IMR-90 (cell line): ENCODE results near the gene FBLN7. TPM values are rescaled to one million over a fixed set of nuclear protein-coding genes. Genes with fewer than 3 reads are reported as not detected.

Experiments
- ATAC-seq: fragments of 200-7000 bp; cut with Tn5 transposase; 2 replicates; pipeline ENCODE4 v1.9.1; 2020; ENCODE audit warnings: low read depth, mild to moderate bottlenecking, moderate library complexity
- BruUV-seq: library from RNA; stranded (reverse); fragments of 400-500 nt; replicated peaks from 2 replicates; lab custom pipeline; 2021; lab: Mats Ljungman, UMichigan
- CTCF ChIA-PET: fragments of 300-600 bp; formaldehyde crosslinking; extraction: SDS; loops from one replicate; lab custom pipeline; 2021; ENCODE audit warnings: antibody characterized with exemption; lab: Yijun Ruan, JAX
- POLR2A ChIA-PET: fragments of 300-600 bp; sonication (Branson Sonifier 250); formaldehyde crosslinking; loops from one replicate; lab custom pipeline; 2022; ENCODE audit warnings: antibody characterized with exemption; ENCODE audit not compliant: unreplicated experiment; lab: Charles Lee
- DNase-seq: peaks from one replicate; pipeline ENCODE4 v3.0.0; 2013
- H2AFZ ChIP-seq: replicated peaks from 2 replicates; pipeline ENCODE3; 2013; ENCODE audit warnings: low read length, mild to moderate bottlenecking; ENCODE audit not compliant: poor library complexity
- H2AK5ac ChIP-seq: 2 replicates; pipeline ENCODE4 v1.6.1; 2013; ENCODE audit warnings: low read depth, low read length, inconsistent platforms
- H2AK9ac ChIP-seq: replicated peaks from 2 replicates; pipeline ENCODE3; 2013; ENCODE audit warnings: mild to moderate bottlenecking, low read depth, low read length, moderate library complexity; ENCODE audit not compliant: poor library complexity
- H2BK120ac ChIP-seq: 2 replicates; pipeline ENCODE4 v1.6.1; 2013; ENCODE audit warnings: low read depth, low read length, inconsistent platforms
- H2BK15ac ChIP-seq: 3 replicates; pipeline ENCODE4 v1.6.1; 2013; ENCODE audit warnings: low read depth, low read length, inconsistent platforms
- H2BK20ac ChIP-seq: 2 replicates; pipeline ENCODE4 v1.6.1; 2013; ENCODE audit warnings: low read depth, mild to moderate bottlenecking, inconsistent platforms, low read length, moderate library complexity
- H2BK5ac ChIP-seq: 2 replicates; pipeline ENCODE4 v1.6.1; 2013; ENCODE audit warnings: mild to moderate bottlenecking, low read depth, low read length, inconsistent platforms; ENCODE audit not compliant: poor library complexity, severe bottlenecking
- H3K14ac ChIP-seq: replicated peaks from 2 replicates; pipeline ENCODE4 v1.6.1; 2013; ENCODE audit warnings: low read depth, low read length, inconsistent platforms
- H3K18ac ChIP-seq: 2 replicates; pipeline ENCODE4 v1.6.1; 2013; ENCODE audit warnings: low read depth, low read length, control low read depth
- H3K23ac ChIP-seq: 2 replicates; pipeline ENCODE4 v1.6.1; 2013; ENCODE audit warnings: low read depth, low read length, inconsistent platforms
- H3K27ac ChIP-seq: 2 replicates; pipeline ENCODE4 v1.5.1; 2013; ENCODE audit warnings: mild to moderate bottlenecking, control low read depth, low read length; ENCODE audit not compliant: insufficient read depth
- H3K27me3 ChIP-seq: 2 replicates; pipeline ENCODE4 v1.6.1; 2013; ENCODE audit warnings: low read length; ENCODE audit not compliant: control insufficient read depth, insufficient read depth
- H3K36me3 ChIP-seq: 2 replicates; pipeline ENCODE4 v1.6.1; 2013; ENCODE audit warnings: low read length, mixed read lengths; ENCODE audit not compliant: control insufficient read depth, insufficient read depth
- H3K4ac ChIP-seq: 2 replicates; pipeline ENCODE4 v1.6.1; 2013; ENCODE audit warnings: low read depth, low read length, inconsistent platforms
- H3K4me1 ChIP-seq: 2 replicates; pipeline ENCODE4 v1.6.1; 2013; ENCODE audit warnings: low read length, mixed read lengths; ENCODE audit not compliant: control insufficient read depth, insufficient read depth
- H3K4me2 ChIP-seq: 2 replicates; pipeline ENCODE4 v1.6.1; 2013; ENCODE audit warnings: low read depth, mild to moderate bottlenecking, control low read depth, low read length, moderate library complexity
- H3K4me3 ChIP-seq: 2 replicates; pipeline ENCODE4 v1.5.1; 2013; ENCODE audit warnings: low read depth, mild to moderate bottlenecking, control low read depth, low read length, moderate library complexity; ENCODE audit not compliant: insufficient read depth
- H3K56ac ChIP-seq: 2 replicates; pipeline ENCODE4 v1.6.1; 2013; ENCODE audit warnings: low read length, inconsistent platforms; ENCODE audit not compliant: insufficient read depth; ENCODE audit errors: extremely low read depth
- H3K79me1 ChIP-seq, 2 experiments: 2 replicates each; pipeline ENCODE4 v1.6.1; 2013; ENCODE audit warnings: low read length in 2 of 2, inconsistent platforms in 1 of 2, low read depth in 1 of 2
- H3K9ac ChIP-seq: 2 replicates; pipeline ENCODE4 v1.6.1; 2013; ENCODE audit warnings: low read depth, low read length, control low read depth
- H3K9me1 ChIP-seq: 2 replicates; pipeline ENCODE4 v1.6.1; 2013; ENCODE audit warnings: low read length, inconsistent platforms; ENCODE audit not compliant: insufficient read depth
- H3K9me3 ChIP-seq: 2 replicates; pipeline ENCODE4 v1.6.1; 2013; ENCODE audit warnings: low read length; ENCODE audit not compliant: control insufficient read depth, insufficient read depth
- H4K20me1 ChIP-seq: 2 replicates; pipeline ENCODE4 v1.6.1; 2013; ENCODE audit warnings: low read length, inconsistent platforms; ENCODE audit not compliant: insufficient read depth
- H4K5ac ChIP-seq: 2 replicates; pipeline ENCODE4 v1.6.1; 2013; ENCODE audit warnings: mild to moderate bottlenecking, low read depth, low read length, control low read depth
- H4K8ac ChIP-seq, 2 experiments: 2 replicates each; pipeline ENCODE4 v1.6.1; 2013; ENCODE audit warnings: low read depth in 2 of 2, low read length in 2 of 2, control low read depth in 1 of 2, inconsistent platforms in 1 of 2
- H4K91ac ChIP-seq: 2 replicates; pipeline ENCODE4 v1.6.1; 2013; ENCODE audit warnings: low read depth, low read length, inconsistent platforms; ENCODE audit not compliant: insufficient read depth
- BHLHE40 ChIP-seq: fragments of 150-350 bp; IDR thresholded peaks from 2 replicates; pipeline ENCODE4 v1.6.1; 2016; ENCODE audit warnings: mild to moderate bottlenecking, low read depth, low read length
- CEBPB ChIP-seq: IDR thresholded peaks from 2 replicates; pipeline ENCODE4 v1.6.1; 2012; ENCODE audit warnings: low read depth, low read length, improper control_type of control experiment
- CHD1 ChIP-seq: IDR thresholded peaks from 2 replicates; pipeline ENCODE4 v1.6.1; 2012; ENCODE audit warnings: low read depth, low read length, improper control_type of control experiment
- CTCF ChIP-seq: conservative IDR thresholded peaks from 2 replicates; pipeline ENCODE4 v1.5.1; 2012; ENCODE audit warnings: mild to moderate bottlenecking, low read depth, low read length, improper control_type of control experiment
- ELK1 ChIP-seq: fragments of 150-350 bp; IDR thresholded peaks from 2 replicates; pipeline ENCODE4 v1.6.1; 2016; ENCODE audit warnings: low read depth, mild to moderate bottlenecking, low read length, moderate library complexity, borderline replicate concordance
- FOS ChIP-seq: fragments of 150-350 bp; IDR thresholded peaks from 2 replicates; pipeline ENCODE4 v1.6.1; 2016; ENCODE audit warnings: low read depth, low read length
- MAFK ChIP-seq: IDR thresholded peaks from 2 replicates; pipeline ENCODE4 v1.6.1; 2012; ENCODE audit warnings: low read depth, low read length, improper control_type of control experiment
- MAZ ChIP-seq: IDR thresholded peaks from 2 replicates; pipeline ENCODE4 v1.6.1; 2012; ENCODE audit warnings: low read depth, mild to moderate bottlenecking, low read length, improper control_type of control experiment, moderate library complexity, borderline replicate concordance
- MXI1 ChIP-seq: IDR thresholded peaks from 2 replicates; pipeline ENCODE4 v1.6.1; 2012; ENCODE audit warnings: low read depth, mild to moderate bottlenecking, low read length, moderate library complexity, borderline replicate concordance
- NFE2L2 ChIP-seq: fragments of 150-350 bp; IDR thresholded peaks from 2 replicates; pipeline ENCODE4 v1.6.1; 2016; ENCODE audit warnings: low read depth, mild to moderate bottlenecking, low read length
- POLR2A ChIP-seq: IDR thresholded peaks from 2 replicates; pipeline ENCODE4 v1.6.1; 2012; ENCODE audit warnings: mild to moderate bottlenecking, low read depth, low read length
- RAD21 ChIP-seq: IDR thresholded peaks from 2 replicates; pipeline ENCODE4 v1.6.1; 2012; ENCODE audit warnings: low read length, improper control_type of control experiment
- RFX5 ChIP-seq: IDR thresholded peaks from 2 replicates; pipeline ENCODE4 v1.8.0; 2012; ENCODE audit warnings: low read depth, mild to moderate bottlenecking, low read length, moderate library complexity
- SMC3 ChIP-seq: fragments of 150-350 bp; IDR thresholded peaks from 2 replicates; pipeline ENCODE4 v1.6.1; 2016; ENCODE audit warnings: low read depth, mild to moderate bottlenecking, antibody characterized with exemption, low read length, moderate library complexity
- USF2 ChIP-seq: fragments of 150-350 bp; IDR thresholded peaks from 2 replicates; pipeline ENCODE4 v1.6.1; 2017; ENCODE audit warnings: mild to moderate bottlenecking, antibody characterized with exemption, low read length, low read depth
- WGBS, 2 experiments: methylation state at CpG; one replicate each; pipeline versions ENCODE4 v1.1.5 to v1.1.7; 2013; ENCODE audit warnings: missing lambda C conversion rate in 2 of 2; ENCODE audit not compliant: insufficient read length in 1 of 2; ENCODE audit errors: extremely low coverage in 2 of 2; 5-methylcytosine and 5-hydroxymethylcytosine counted together
- dilution Hi-C: fragments of 300-500 bp; cut with HindIII; formaldehyde crosslinking; loops from one replicate; pipeline ENCODE4 v1.14.3; 2018; ENCODE audit warnings: low sequenced_read_pairs; ENCODE audit not compliant: unreplicated experiment
- in situ Hi-C: fragments of 300-500 bp; cut with MboI; formaldehyde crosslinking; loops from 3 replicates; pipeline ENCODE4 v1.14.3; 2019; ENCODE audit warnings: low sequenced_read_pairs, inconsistent platforms, mixed read lengths
- intact Hi-C: fragments of 100-400 bp; cut with micrococcal nuclease; formaldehyde crosslinking; loops from 2 replicates; pipeline ENCODE4 v1.10.0; 2022
- polyA plus RNA-seq, 3 experiments: library from polyadenylated mRNA; depleted of rRNA; stranded (reverse); fragments of >200 nt; gene quantifications; 2 replicates each; pipeline ENCODE4 v1.2.3, GENCODE V29; 2012; ENCODE audit warnings: low replicate concordance in 1 of 3
- total RNA-seq: library from RNA; depleted of rRNA; stranded (reverse); fragments of >200 nt; gene quantifications from 2 replicates; pipeline ENCODE4 v1.2.3, GENCODE V29; 2012

FBLN7 gene
- total and polyA plus RNA-seq, 2 of the 4 experiments (the other 2 are of a cell fraction), result 0.18 to 1.2 TPM

- no peak overlapping the region for H2AK5ac ChIP-seq
- H3K36me3 ChIP-seq, result no peaks in the 10 kb centered on the region
- H2AK9ac ChIP-seq, result no peak overlapping the region
- no peak overlapping the region for H2BK5ac ChIP-seq
- no peak overlapping the region for H3K18ac ChIP-seq
- no peaks in the 10 kb centered on the region for H3K79me1 ChIP-seq
- no peak overlapping the region for H2BK15ac ChIP-seq
- H3K9ac ChIP-seq, result no peak overlapping the region
- intact Hi-C loops (no loop called here), in situ Hi-C loops (no loop called here), dilution Hi-C loops (no loop called here)
- no peaks in the 10 kb centered on the region for H3K27me3 ChIP-seq
- H3K9me3 ChIP-seq, result no peaks in the 10 kb centered on the region
- H3K14ac ChIP-seq, result no peak overlapping the region
- BruUV-seq, result no TSS peak
- no peak overlapping the region for H3K23ac ChIP-seq
- H3K4me2 ChIP-seq, result no peak overlapping the region
- ChIA-PET CTCF (no interaction called here), POLR2A (no interaction called here)
- H3K27ac ChIP-seq, result no peak overlapping the region
- ATAC-seq (no peak), DNase-seq (no peak)
- TF ChIP-seq ELK1 (no peak), MAZ (no peak), BHLHE40 (no peak), RFX5 (no peak), CTCF (no peak), SMC3 (no peak), POLR2A (no peak), CHD1 (no peak), FOS (no peak), MAFK (no peak), RAD21 (no peak), NFE2L2 (no peak), CEBPB (no peak), USF2 (no peak), MXI1 (no peak)
- no peak overlapping the region for H4K5ac ChIP-seq
- H2AFZ ChIP-seq, result no peak overlapping the region
- no peak overlapping the region for H3K4me3 ChIP-seq
- H4K20me1 ChIP-seq, result no peaks in the 10 kb centered on the region
- no peak overlapping the region for H4K91ac ChIP-seq
- no peak overlapping the region for H3K4ac ChIP-seq
- H3K4me1 ChIP-seq, result no peaks in the 10 kb centered on the region
- H2BK120ac ChIP-seq, result no peak overlapping the region
- no peak overlapping the region for H4K8ac ChIP-seq
- peaks cover 2% of the 10 kb centered on the region; the same call in 1 of the 2 replicates for H3K9me1 ChIP-seq
- H2BK20ac ChIP-seq, result no peak overlapping the region
- no CpG with 5 or more reads among the region's 5 CpGs for WGBS, 2 experiments
- no peak overlapping the region for H3K56ac ChIP-seq
Measured at GRCh38 chr2:112143150-112143549, 5.0 kb downstream of the FBLN7 start.
